ENCODE results near the gene COL23A1.

Gene COL23A1

DNA sequence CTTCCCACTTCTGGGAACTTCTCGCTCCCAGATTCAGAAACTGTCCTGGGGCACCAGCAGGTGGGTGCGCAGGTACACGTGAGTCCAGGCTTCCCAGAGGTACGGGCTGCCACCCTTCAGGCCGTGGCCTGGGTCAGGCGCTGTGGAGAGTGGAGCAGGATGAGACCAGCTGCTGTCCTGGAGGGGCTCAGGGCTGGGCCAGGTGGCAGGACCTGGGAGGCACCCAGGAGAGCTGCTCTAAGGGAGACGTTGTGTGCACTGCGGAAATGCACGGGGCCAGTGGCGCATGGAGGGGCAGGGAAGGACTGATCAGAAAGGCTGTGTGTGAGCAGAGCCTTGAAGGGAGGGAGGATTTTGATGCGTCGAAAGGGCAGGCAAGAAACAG, 222.5 kb downstream of the COL23A1 start:
- peaks cover 21% of the 10 kb centered on the region for H3K27me3 Mint-ChIP-seq (ENCODE audit: low read depth, poor library complexity)
- H3K4me3 Mint-ChIP-seq: no peak overlapping the region
- H3K36me3 Mint-ChIP-seq (ENCODE audit: low read depth): peaks cover 21% of the 10 kb centered on the region
- H3K9me3 Mint-ChIP-seq: peaks cover 23% of the 10 kb centered on the region
- H3K27ac Mint-ChIP-seq: no peak overlapping the region
- H3K4me1 Mint-ChIP-seq: peaks cover 63% of the 10 kb centered on the region
- TF ChIP-seq, protein P1, sequence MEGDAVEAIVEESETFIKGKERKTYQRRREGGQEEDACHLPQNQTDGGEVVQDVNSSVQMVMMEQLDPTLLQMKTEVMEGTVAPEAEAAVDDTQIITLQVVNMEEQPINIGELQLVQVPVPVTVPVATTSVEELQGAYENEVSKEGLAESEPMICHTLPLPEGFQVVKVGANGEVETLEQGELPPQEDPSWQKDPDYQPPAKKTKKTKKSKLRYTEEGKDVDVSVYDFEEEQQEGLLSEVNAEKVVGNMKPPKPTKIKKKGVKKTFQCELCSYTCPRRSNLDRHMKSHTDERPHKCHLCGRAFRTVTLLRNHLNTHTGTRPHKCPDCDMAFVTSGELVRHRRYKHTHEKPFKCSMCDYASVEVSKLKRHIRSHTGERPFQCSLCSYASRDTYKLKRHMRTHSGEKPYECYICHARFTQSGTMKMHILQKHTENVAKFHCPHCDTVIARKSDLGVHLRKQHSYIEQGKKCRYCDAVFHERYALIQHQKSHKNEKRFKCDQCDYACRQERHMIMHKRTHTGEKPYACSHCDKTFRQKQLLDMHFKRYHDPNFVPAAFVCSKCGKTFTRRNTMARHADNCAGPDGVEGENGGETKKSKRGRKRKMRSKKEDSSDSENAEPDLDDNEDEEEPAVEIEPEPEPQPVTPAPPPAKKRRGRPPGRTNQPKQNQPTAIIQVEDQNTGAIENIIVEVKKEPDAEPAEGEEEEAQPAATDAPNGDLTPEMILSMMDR (IDR thresholded peaks at IDR 0.05): no peak
- no peak for DNase-seq

DNA sequence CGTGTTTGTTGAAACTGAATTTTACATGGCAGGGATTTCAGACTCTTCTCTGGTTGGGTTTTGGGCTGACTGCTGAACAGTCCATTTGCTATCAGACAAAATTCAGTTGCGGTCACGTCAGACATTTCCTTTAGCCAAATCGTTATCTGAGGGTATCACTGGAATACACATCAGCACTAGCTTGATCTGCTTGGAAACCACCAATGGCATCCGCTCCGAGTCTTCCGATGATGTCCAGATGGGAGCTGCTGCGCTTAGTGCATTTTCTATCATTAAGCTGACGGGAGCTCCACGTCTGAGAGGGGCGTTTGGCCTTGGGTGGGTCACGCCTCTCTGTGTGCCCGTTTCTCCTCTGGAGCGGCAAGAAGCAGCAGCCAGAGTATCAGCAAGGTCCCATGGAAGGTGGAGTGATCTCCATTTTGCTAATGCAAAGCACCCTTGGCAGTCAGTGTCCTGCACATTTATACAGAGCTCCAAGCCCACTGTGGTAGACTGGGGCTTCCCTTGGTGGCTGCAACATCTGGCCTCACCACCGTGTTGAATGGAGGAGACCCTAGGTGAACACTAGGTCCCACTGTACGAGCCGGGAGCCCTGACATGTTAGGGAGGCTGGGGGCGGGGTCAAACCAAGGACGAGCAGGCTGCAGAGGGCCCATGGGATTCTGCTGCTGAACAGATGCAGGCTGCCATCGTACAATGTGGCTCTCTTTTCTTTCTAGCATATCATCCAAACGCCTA, 223.0 kb downstream of the COL23A1 start:
- no peak for DNase-seq
- peaks cover 18% of the 10 kb centered on the region for H3K27me3 Mint-ChIP-seq (ENCODE audit: low read depth, poor library complexity)
- H3K27ac Mint-ChIP-seq: no peak overlapping the region
- no peak overlapping the region for H3K4me3 Mint-ChIP-seq
- peaks cover 60% of the 10 kb centered on the region for H3K4me1 Mint-ChIP-seq
- peaks cover 23% of the 10 kb centered on the region for H3K9me3 Mint-ChIP-seq
- H3K36me3 Mint-ChIP-seq (ENCODE audit: low read depth): peaks cover 21% of the 10 kb centered on the region
- TF ChIP-seq, protein P1 (IDR thresholded peaks at IDR 0.05): no peak

DNA sequence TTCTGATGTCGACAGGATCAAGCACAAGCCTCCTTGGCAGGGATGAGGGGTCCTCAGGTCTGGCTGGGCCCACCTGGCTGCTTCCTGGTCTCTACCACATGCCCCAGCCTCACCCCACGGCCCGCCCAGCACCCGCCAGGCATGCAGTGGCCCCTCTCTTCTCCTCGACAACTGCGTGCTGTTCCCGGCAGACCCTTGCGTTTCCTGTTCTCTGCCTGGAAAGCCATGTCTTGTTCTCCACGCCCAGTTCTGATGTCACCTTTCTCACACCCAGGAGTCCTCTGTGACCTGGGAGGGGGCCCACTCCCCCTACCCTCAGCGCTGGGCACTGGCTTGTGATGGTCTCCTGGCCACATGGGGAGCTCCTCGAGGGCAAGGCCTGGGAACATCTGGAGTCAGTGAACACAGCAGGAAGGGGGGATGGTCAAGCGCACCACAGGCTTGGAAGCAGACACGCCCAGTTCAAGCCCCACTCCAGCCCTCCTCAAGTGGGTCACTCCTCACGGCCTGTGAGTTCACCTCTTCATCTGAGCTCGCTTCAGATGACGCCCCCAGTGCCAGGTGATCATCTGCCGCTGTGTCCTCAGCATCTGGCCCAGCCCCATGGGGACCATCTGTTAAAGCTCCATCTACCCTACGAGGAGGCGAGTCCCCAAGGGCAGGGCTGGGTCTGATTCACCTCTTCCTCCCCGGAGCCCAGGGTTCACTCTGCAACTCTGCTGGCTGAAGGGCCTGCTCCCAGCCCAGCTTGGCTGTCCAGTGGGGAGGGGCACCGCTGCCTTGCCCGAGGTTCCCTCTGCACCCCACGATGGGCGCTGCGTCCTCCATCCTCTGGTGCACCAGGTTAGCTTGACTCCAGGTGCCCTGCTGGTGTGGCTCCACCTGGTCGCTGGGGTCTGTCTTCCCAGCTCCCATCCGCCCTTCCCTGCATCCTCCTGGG, 224.4 kb downstream of the COL23A1 start:
- Mint-ChIP-seq H3K4me3 (no peak overlapping the region), H3K27ac (no peak overlapping the region), H3K9me3 (peaks cover 18% of the 10 kb centered on the region), H3K36me3 (ENCODE audit: low read depth) (peaks cover 21% of the 10 kb centered on the region), H3K4me1 (peaks cover 65% of the 10 kb centered on the region), H3K27me3 (ENCODE audit: low read depth, poor library complexity) (peaks cover 17% of the 10 kb centered on the region)
- no peak for DNase-seq
- TF ChIP-seq, protein P1 (IDR thresholded peaks at IDR 0.05): no peak

DNA sequence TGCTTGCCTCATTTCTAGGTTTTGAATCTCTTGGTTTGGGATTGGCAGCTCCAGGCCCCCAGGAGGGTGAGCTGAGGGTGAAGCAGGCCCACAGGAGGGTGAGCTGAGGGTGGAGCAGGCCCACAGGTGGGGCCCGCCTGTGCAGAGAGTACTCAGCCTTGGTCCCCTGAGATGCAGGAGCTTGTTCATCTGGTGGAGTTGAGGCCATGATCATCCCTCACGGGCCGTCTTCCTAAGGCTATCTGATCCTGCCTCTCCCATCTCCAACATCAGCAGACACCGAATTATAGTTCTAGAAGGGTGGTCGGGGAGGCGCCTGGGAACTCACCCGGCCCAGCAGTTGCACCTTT, 225.9 kb downstream of the COL23A1 start:
- H3K4me1 Mint-ChIP-seq: peaks cover 80% of the 10 kb centered on the region
- H3K27ac Mint-ChIP-seq: no peak overlapping the region
- no peak for DNase-seq
- TF ChIP-seq, protein P1 (IDR thresholded peaks at IDR 0.05): no peak
- H3K27me3 Mint-ChIP-seq (ENCODE audit: low read depth, poor library complexity): peaks cover 16% of the 10 kb centered on the region
- H3K9me3 Mint-ChIP-seq: peaks cover 4% of the 10 kb centered on the region
- H3K36me3 Mint-ChIP-seq (ENCODE audit: low read depth): peaks cover 9% of the 10 kb centered on the region
- H3K4me3 Mint-ChIP-seq: no peak overlapping the region

DNA sequence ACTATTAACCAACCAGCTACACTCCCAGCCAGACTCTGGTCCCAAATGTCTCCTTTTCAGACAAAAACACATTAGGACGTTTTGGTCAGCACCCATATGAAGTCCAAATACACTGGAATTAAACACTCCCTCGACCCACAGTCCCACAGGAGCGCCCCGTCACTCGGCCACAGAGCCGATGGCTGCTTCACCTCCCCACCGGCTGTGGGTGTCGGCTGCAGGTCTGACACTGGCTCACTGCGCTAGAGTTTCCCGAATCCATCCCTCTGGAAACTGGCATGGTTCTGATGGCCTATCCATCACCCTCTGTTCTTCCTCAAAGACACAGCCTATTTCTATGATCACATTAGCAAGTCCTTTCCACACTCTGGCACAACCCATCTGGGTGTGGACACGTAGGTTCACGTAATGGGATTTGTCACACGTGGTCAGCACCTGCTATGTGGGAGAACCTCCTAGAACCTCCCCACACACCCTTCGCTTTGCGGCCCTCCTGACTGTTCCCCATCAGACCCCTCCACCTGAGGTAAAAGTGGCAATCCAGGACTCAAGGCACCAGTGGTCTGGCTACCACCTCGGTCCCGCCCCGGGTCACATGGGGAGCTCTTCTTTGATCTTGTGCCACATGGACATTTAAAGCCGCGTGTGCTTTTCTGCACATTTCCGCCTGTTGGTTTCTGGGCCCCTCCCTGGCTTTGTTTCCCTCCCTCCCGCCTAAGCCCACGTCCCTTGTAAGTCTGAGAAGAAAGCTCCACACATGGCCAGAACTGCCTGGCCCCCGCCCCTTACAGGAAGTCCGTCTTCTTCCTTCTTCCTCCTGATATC, 226.5 kb downstream of the COL23A1 start:
- peaks cover 6% of the 10 kb centered on the region for H3K36me3 Mint-ChIP-seq (ENCODE audit: low read depth)
- no peak for DNase-seq
- TF ChIP-seq, protein P1 (IDR thresholded peaks at IDR 0.05): no peak
- peaks cover 16% of the 10 kb centered on the region for H3K27me3 Mint-ChIP-seq (ENCODE audit: low read depth, poor library complexity)
- H3K27ac Mint-ChIP-seq: no peak overlapping the region
- no peak overlapping the region for H3K4me3 Mint-ChIP-seq
- peaks cover 86% of the 10 kb centered on the region for H3K4me1 Mint-ChIP-seq
- H3K9me3 Mint-ChIP-seq: no peaks in the 10 kb centered on the region

Measured in nephron progenitor cell (in vitro differentiated cells).